Right atrium auricular region (tissue), 2 donors: ENCODE measurements around the gene LDLRAD3. TPM values are rescaled to one million over a fixed set of nuclear protein-coding genes. Genes with fewer than 3 reads are reported as not detected.
"Not testable (repeated sequence)": the region's sequence is repeated elsewhere in the genome, so short reads cannot be mapped to it uniquely, and the experiment has no call there.

Source experiments
- DNase-seq: peaks from one replicate; pipeline ENCODE4 v3.0.0-alpha.2; 2019; ENCODE audit warnings: low spot score
- H3K27ac ChIP-seq, 2 donors: fragments of 200-600 bp; sonication (generic); 1 replicate in 1 of 2; 2 replicates in 1 of 2; pipeline ENCODE4 v1.5.1; 2016 to 2019
- H3K27me3 ChIP-seq, 2 donors: fragments of 200-600 bp; sonication (generic); one replicate each; pipeline versions ENCODE4 v1.5.1 to v1.6.0; 2017 to 2019
- H3K36me3 ChIP-seq: fragments of 200-600 bp; sonication (generic); one replicate; pipeline ENCODE4 v1.5.1; 2016
- H3K4me1 ChIP-seq, 2 donors: fragments of 200-600 bp; sonication (generic); one replicate each; pipeline versions ENCODE4 v1.5.1 to v1.6.0; 2017 to 2019
- H3K4me3 ChIP-seq, 2 donors: fragments of 200-600 bp; sonication (generic); 1 replicate in 1 of 2; 2 replicates in 1 of 2; pipeline ENCODE4 v1.5.1; 2017 to 2019; ENCODE audit warnings: mild to moderate bottlenecking in 1 of 2, moderate library complexity in 1 of 2
- H3K9me3 ChIP-seq, 2 donors: fragments of 200-600 bp; sonication (generic); one replicate each; pipeline ENCODE4 v1.5.1; 2019
- total RNA-seq, 2 donors: library from RNA; depleted of rRNA; stranded (reverse); fragments of >200 nt; gene quantifications; one replicate each; pipeline ENCODE4 v1.1.0, GENCODE V29; 2016
- TF ChIP-seq, protein P1 (sequence below), 2 donors: fragments of 200-600 bp; sonication (generic); IDR thresholded peaks; one replicate each; pipeline ENCODE4 v1.5.1; 2019; ENCODE audit warnings: antibody characterized with exemption in 2 of 2

The LDLRAD3 gene
- total RNA-seq, 2 donors from 2014 or later = 3.6 to 7.0 TPM

DNA sequence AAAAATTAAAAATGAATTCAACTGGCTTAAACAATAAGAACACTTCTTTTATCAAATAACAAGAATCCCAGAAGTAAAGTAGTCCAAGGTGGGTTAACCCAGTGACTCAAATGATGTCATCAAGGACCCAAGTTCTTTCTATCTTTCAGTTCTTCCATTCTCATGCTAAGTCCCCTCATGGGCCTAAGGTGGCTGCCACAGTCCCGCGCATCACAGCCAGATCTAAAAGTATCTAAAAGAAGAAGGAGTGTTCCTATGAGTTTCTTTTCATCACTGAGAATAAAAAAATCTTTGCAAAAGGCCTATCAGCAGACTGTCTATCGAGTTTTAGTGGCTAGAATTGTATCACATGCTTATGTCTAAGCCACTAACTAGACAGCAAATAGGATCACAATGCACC is 37.2 kb upstream of the LDLRAD3 start:
- Histone ChIP-seq H3K27me3 (no peaks in the 10 kb centered on the region), H3K9me3 (peaks cover 8 to 17% of the 10 kb centered on the region in 2 donors), H3K4me1 (no peaks in the 10 kb centered on the region), H3K36me3 (no peaks in the 10 kb centered on the region), H3K4me3 (no peak overlapping the region), H3K27ac (no peak overlapping the region)
- DNase-seq = no peak
- TF ChIP-seq, protein P1, sequence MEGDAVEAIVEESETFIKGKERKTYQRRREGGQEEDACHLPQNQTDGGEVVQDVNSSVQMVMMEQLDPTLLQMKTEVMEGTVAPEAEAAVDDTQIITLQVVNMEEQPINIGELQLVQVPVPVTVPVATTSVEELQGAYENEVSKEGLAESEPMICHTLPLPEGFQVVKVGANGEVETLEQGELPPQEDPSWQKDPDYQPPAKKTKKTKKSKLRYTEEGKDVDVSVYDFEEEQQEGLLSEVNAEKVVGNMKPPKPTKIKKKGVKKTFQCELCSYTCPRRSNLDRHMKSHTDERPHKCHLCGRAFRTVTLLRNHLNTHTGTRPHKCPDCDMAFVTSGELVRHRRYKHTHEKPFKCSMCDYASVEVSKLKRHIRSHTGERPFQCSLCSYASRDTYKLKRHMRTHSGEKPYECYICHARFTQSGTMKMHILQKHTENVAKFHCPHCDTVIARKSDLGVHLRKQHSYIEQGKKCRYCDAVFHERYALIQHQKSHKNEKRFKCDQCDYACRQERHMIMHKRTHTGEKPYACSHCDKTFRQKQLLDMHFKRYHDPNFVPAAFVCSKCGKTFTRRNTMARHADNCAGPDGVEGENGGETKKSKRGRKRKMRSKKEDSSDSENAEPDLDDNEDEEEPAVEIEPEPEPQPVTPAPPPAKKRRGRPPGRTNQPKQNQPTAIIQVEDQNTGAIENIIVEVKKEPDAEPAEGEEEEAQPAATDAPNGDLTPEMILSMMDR (IDR thresholded peaks at IDR 0.05) = no peak

GRCh38 chr11:35907648-35908431 is 36.0 kb upstream of the LDLRAD3 start:
- Histone ChIP-seq H3K36me3 (no peaks in the 10 kb centered on the region), H3K9me3 (peaks cover 2 to 7% of the 10 kb centered on the region in 2 donors), H3K4me1 (no peaks in the 10 kb centered on the region), H3K4me3 (no peak overlapping the region), H3K27ac (no peak overlapping the region), H3K27me3 (no peaks in the 10 kb centered on the region)
- TF ChIP-seq, protein P1 (IDR thresholded peaks at IDR 0.05) = no peak
- DNase-seq = no peak

GRCh38 chr11:35908432-35908771 is 35.5 kb upstream of the LDLRAD3 start:
- not testable (repeated sequence) for DNase-seq, H3K36me3 ChIP-seq, H3K4me1 ChIP-seq, H3K4me3 ChIP-seq, H3K9me3 ChIP-seq, H3K27me3 ChIP-seq, H3K27ac ChIP-seq

- Histone ChIP-seq H3K36me3 (no peaks in the 10 kb centered on the region), H3K27ac (no peak overlapping the region), H3K27me3 (no peaks in the 10 kb centered on the region), H3K4me3 (no peak overlapping the region), H3K4me1 (no peaks in the 10 kb centered on the region), H3K9me3 (no peaks in the 10 kb centered on the region)
- no peak for DNase-seq
- TF ChIP-seq, protein P1 (IDR thresholded peaks at IDR 0.05) = no peak
These were observed 34.2 kb upstream of the LDLRAD3 start for GRCh38 chr11:35909511-35910265.

GRCh38 chr11:35911013-35911412 is 32.8 kb upstream of the LDLRAD3 start:
- H3K4me1 ChIP-seq = no peaks in the 10 kb centered on the region
- H3K4me3 ChIP-seq = no peak overlapping the region
- no peaks in the 10 kb centered on the region for H3K9me3 ChIP-seq
- no peaks in the 10 kb centered on the region for H3K36me3 ChIP-seq
- TF ChIP-seq, protein P1 (IDR thresholded peaks at IDR 0.05) = no peak
- H3K27ac ChIP-seq = no peak overlapping the region
- DNase-seq = no peak
- no peaks in the 10 kb centered on the region for H3K27me3 ChIP-seq

- Histone ChIP-seq H3K4me1 (no peaks in the 10 kb centered on the region), H3K27me3 (no peaks in the 10 kb centered on the region), H3K4me3 (no peak overlapping the region), H3K36me3 (no peaks in the 10 kb centered on the region), H3K27ac (no peak overlapping the region), H3K9me3 (no peaks in the 10 kb centered on the region)
- no peak for DNase-seq
- TF ChIP-seq, protein P1 (IDR thresholded peaks at IDR 0.05) = no peak
These were observed 32.2 kb upstream of the LDLRAD3 start for GRCh38 chr11:35911616-35912165.

GRCh38 chr11:35912436-35912835 is 31.4 kb upstream of the LDLRAD3 start:
- not testable (repeated sequence) for H3K36me3 ChIP-seq, H3K27me3 ChIP-seq, H3K27ac ChIP-seq, H3K9me3 ChIP-seq, H3K4me3 ChIP-seq, DNase-seq, H3K4me1 ChIP-seq
